Astrocyte (in vitro differentiated cells and primary cell): ENCODE measurements around the gene CYP19A1. TPM values are rescaled to one million over a fixed set of nuclear protein-coding genes. Genes with fewer than 3 reads are reported as not detected.

Source experiments
- DNase-seq: peaks from one replicate; pipeline ENCODE4 v3.0.0-alpha.2; 2010; ENCODE audit warnings: low read depth
- FAIRE-seq: peaks from 2 replicates; lab custom pipeline; 2011; peaks lifted over from hg19 to GRCh38; lab: Jason Lieb, UNC
- H2AFZ ChIP-seq: 2 replicates; pipeline ENCODE4 v1.6.0; 2012; ENCODE audit warnings: low read depth, low read length, inconsistent platforms
- H3K27ac ChIP-seq: 2 replicates; pipeline ENCODE4 v1.5.1; 2011; ENCODE audit warnings: low read depth, low read length, inconsistent platforms
- H3K27me3 ChIP-seq: 2 replicates; pipeline ENCODE4 v1.6.0; 2011; ENCODE audit warnings: low read length, inconsistent platforms; ENCODE audit not compliant: insufficient read depth
- H3K36me3 ChIP-seq: 2 replicates; pipeline ENCODE4 v1.5.1; 2011; ENCODE audit warnings: low read length, inconsistent platforms; ENCODE audit not compliant: insufficient read depth
- H3K4me1 ChIP-seq: 2 replicates; pipeline ENCODE4 v1.5.1; 2011; ENCODE audit warnings: low read length, inconsistent platforms; ENCODE audit not compliant: insufficient read depth
- H3K4me2 ChIP-seq: 2 replicates; pipeline ENCODE4 v1.6.0; 2012; ENCODE audit warnings: low read length, inconsistent platforms
- H3K4me3 ChIP-seq: 2 replicates; pipeline ENCODE4 v1.5.1; 2011; ENCODE audit warnings: low read depth, mild to moderate bottlenecking, low read length, inconsistent platforms; ENCODE audit not compliant: insufficient read depth
- H3K79me2 ChIP-seq: 2 replicates; pipeline ENCODE4 v1.6.0; 2012; ENCODE audit warnings: mild to moderate bottlenecking, low read length, inconsistent platforms; ENCODE audit not compliant: insufficient read depth
- H3K9ac ChIP-seq: 2 replicates; pipeline ENCODE4 v1.6.0; 2012; ENCODE audit warnings: mild to moderate bottlenecking, low read length, inconsistent platforms
- H3K9me3 ChIP-seq: 2 replicates; pipeline ENCODE4 v1.5.1; 2012; ENCODE audit warnings: low read depth, mild to moderate bottlenecking, low read length, inconsistent platforms; ENCODE audit not compliant: insufficient read depth
- H4K20me1 ChIP-seq: 2 replicates; pipeline ENCODE4 v1.6.0; 2012; ENCODE audit warnings: low read length, inconsistent platforms; ENCODE audit not compliant: insufficient read depth
- H3K27ac Mint-ChIP-seq: one replicate; pipeline ENCODE4 v1.8.0; 2021; ENCODE audit warnings: mild to moderate bottlenecking, mixed read lengths; ENCODE audit not compliant: unreplicated experiment
- H3K27me3 Mint-ChIP-seq: one replicate; pipeline ENCODE4 v1.8.0; 2021; ENCODE audit warnings: low read depth, mixed read lengths; ENCODE audit not compliant: unreplicated experiment
- H3K36me3 Mint-ChIP-seq: one replicate; pipeline ENCODE4 v1.8.0; 2021; ENCODE audit warnings: low read depth, mixed read lengths; ENCODE audit not compliant: unreplicated experiment
- H3K4me1 Mint-ChIP-seq: one replicate; pipeline ENCODE4 v1.8.0; 2021; ENCODE audit warnings: low read depth, mixed read lengths; ENCODE audit not compliant: unreplicated experiment
- H3K4me3 Mint-ChIP-seq: one replicate; pipeline ENCODE4 v1.8.0; 2021; ENCODE audit warnings: mild to moderate bottlenecking, moderate library complexity, mixed read lengths; ENCODE audit not compliant: unreplicated experiment
- H3K9me3 Mint-ChIP-seq: one replicate; pipeline ENCODE4 v1.8.0; 2021; ENCODE audit warnings: mild to moderate bottlenecking, mixed read lengths; ENCODE audit not compliant: unreplicated experiment
- EZH2 ChIP-seq: IDR thresholded peaks from 2 replicates; pipeline ENCODE4 v1.6.1; 2012; ENCODE audit warnings: mild to moderate bottlenecking, low read length, inconsistent platforms; ENCODE audit not compliant: insufficient read depth
- total RNA-seq: library from RNA; stranded (reverse); gene quantifications from 2 replicates; pipeline ENCODE4 v1.2.1, GENCODE V29; 2021
- TF ChIP-seq, protein P1 (sequence below): IDR thresholded peaks from 2 replicates; pipeline ENCODE4 v1.5.1; 2011; ENCODE audit warnings: low read depth, mild to moderate bottlenecking, inconsistent platforms, low read length, moderate library complexity; ENCODE audit not compliant: insufficient read depth

The CYP19A1 gene
- total RNA-seq, 1 donor from 2014 or later, result 0.75 TPM

GRCh38 chr15:51201581-51201980, 136.8 kb downstream of the CYP19A1 start:
- no peaks in the 10 kb centered on the region for H3K36me3 Mint-ChIP-seq
- Histone ChIP-seq H3K9me3 (no peaks in the 10 kb centered on the region), H3K4me2 (no peak overlapping the region), H3K36me3 (no peaks in the 10 kb centered on the region), H4K20me1 (no peaks in the 10 kb centered on the region), H3K4me1 (no peaks in the 10 kb centered on the region), H3K27ac (no peak overlapping the region), H2AFZ (no peak overlapping the region), H3K9ac (no peak overlapping the region), H3K79me2 (no peaks in the 10 kb centered on the region), H3K4me3 (no peak overlapping the region), H3K27me3 (peaks cover 4% of the 10 kb centered on the region)
- H3K9me3 Mint-ChIP-seq, result peaks cover 2% of the 10 kb centered on the region
- DNase-seq, result no peak
- TF ChIP-seq, protein P1, sequence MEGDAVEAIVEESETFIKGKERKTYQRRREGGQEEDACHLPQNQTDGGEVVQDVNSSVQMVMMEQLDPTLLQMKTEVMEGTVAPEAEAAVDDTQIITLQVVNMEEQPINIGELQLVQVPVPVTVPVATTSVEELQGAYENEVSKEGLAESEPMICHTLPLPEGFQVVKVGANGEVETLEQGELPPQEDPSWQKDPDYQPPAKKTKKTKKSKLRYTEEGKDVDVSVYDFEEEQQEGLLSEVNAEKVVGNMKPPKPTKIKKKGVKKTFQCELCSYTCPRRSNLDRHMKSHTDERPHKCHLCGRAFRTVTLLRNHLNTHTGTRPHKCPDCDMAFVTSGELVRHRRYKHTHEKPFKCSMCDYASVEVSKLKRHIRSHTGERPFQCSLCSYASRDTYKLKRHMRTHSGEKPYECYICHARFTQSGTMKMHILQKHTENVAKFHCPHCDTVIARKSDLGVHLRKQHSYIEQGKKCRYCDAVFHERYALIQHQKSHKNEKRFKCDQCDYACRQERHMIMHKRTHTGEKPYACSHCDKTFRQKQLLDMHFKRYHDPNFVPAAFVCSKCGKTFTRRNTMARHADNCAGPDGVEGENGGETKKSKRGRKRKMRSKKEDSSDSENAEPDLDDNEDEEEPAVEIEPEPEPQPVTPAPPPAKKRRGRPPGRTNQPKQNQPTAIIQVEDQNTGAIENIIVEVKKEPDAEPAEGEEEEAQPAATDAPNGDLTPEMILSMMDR, result no peak
- TF ChIP-seq EZH2, result no peak
- H3K27ac Mint-ChIP-seq, result no peak overlapping the region
- H3K4me1 Mint-ChIP-seq, result no peaks in the 10 kb centered on the region
- peaks cover 13% of the 10 kb centered on the region for H3K27me3 Mint-ChIP-seq
- no peak overlapping the region for H3K4me3 Mint-ChIP-seq
- no peak for FAIRE-seq

- peaks cover 18% of the 10 kb centered on the region for H3K27me3 Mint-ChIP-seq
- Histone ChIP-seq H3K27me3 (peaks cover 5% of the 10 kb centered on the region), H3K4me1 (no peaks in the 10 kb centered on the region), H3K27ac (no peak overlapping the region), H3K79me2 (no peaks in the 10 kb centered on the region), H4K20me1 (no peaks in the 10 kb centered on the region), H3K36me3 (no peaks in the 10 kb centered on the region), H3K9ac (no peak overlapping the region), H2AFZ (no peak overlapping the region), H3K9me3 (no peaks in the 10 kb centered on the region), H3K4me2 (no peak overlapping the region), H3K4me3 (no peak overlapping the region)
- no peak overlapping the region for H3K27ac Mint-ChIP-seq
- H3K36me3 Mint-ChIP-seq, result no peaks in the 10 kb centered on the region
- no peak overlapping the region for H3K4me3 Mint-ChIP-seq
- H3K4me1 Mint-ChIP-seq, result no peaks in the 10 kb centered on the region
- H3K9me3 Mint-ChIP-seq, result peaks cover 2% of the 10 kb centered on the region
- DNase-seq (no peak), FAIRE-seq (no peak)
- TF ChIP-seq, protein P1, result no peak
- no peak for TF ChIP-seq EZH2
Measured at GRCh38 chr15:51200792-51201191, 137.6 kb downstream of the CYP19A1 start.

GRCh38 chr15:51199541-51199940, 138.9 kb downstream of the CYP19A1 start:
- FAIRE-seq (no peak), DNase-seq (no peak)
- Histone ChIP-seq H3K27ac (no peak overlapping the region), H3K27me3 (peaks cover 9% of the 10 kb centered on the region), H3K9me3 (no peaks in the 10 kb centered on the region), H3K79me2 (no peaks in the 10 kb centered on the region), H3K36me3 (no peaks in the 10 kb centered on the region), H3K4me3 (no peak overlapping the region), H3K4me1 (no peaks in the 10 kb centered on the region), H3K9ac (no peak overlapping the region), H2AFZ (no peak overlapping the region), H3K4me2 (no peak overlapping the region), H4K20me1 (no peaks in the 10 kb centered on the region)
- no peaks in the 10 kb centered on the region for H3K36me3 Mint-ChIP-seq
- H3K27me3 Mint-ChIP-seq, result peaks cover 22% of the 10 kb centered on the region
- H3K4me1 Mint-ChIP-seq, result no peaks in the 10 kb centered on the region
- no peak overlapping the region for H3K4me3 Mint-ChIP-seq
- TF ChIP-seq EZH2, result no peak
- TF ChIP-seq, protein P1, result no peak
- peaks cover 2% of the 10 kb centered on the region for H3K9me3 Mint-ChIP-seq
- H3K27ac Mint-ChIP-seq, result no peak overlapping the region
